Upper lobe of left lung (tissue), 6 donors: Measurements from ENCODE around the gene FBL. TPM values are rescaled to one million over a fixed set of nuclear protein-coding genes. Genes with fewer than 3 reads are reported as not detected.
A peak's percentile ranks its signal among the peaks of the same experiment; 100 is the strongest.

Experiments used
- ATAC-seq, 2 donors: fragments of 200-7000 bp; cut with Tn5 transposase; one replicate each; pipeline ENCODE4 v1.9.1; 2022; ENCODE audit warnings: mild to moderate bottlenecking in 2 of 2, moderate library complexity in 2 of 2; ENCODE audit not compliant: low FRiP score in 2 of 2
- DNase-seq, 2 donors: peaks; one replicate each; pipeline ENCODE4 v3.0.0-alpha.2; 2019 to 2020
- H3K27ac ChIP-seq, 4 donors: fragments of 200-600 bp; sonication (generic); one replicate each; pipeline ENCODE4 v1.5.1; 2016 to 2019
- H3K27me3 ChIP-seq, 4 donors: fragments of 200-600 bp; sonication (generic); one replicate each; pipeline ENCODE4 v1.5.1; 2017 to 2019
- H3K36me3 ChIP-seq, 4 donors: fragments of 200-600 bp; sonication (generic); one replicate each; pipeline ENCODE4 v1.5.1; 2016 to 2019
- H3K4me1 ChIP-seq, 4 donors: fragments of 200-600 bp; sonication (generic); one replicate each; pipeline ENCODE4 v1.5.1; 2018 to 2019
- H3K4me3 ChIP-seq, 4 donors: fragments of 200-600 bp; sonication (generic); one replicate each; pipeline ENCODE4 v1.5.1; 2017 to 2019; ENCODE audit warnings: mild to moderate bottlenecking in 2 of 4, moderate library complexity in 1 of 4
- H3K9me3 ChIP-seq, 4 donors: fragments of 200-600 bp; sonication (generic); one replicate each; pipeline ENCODE4 v1.5.1; 2018 to 2019
- CTCF ChIP-seq, 6 experiments: fragments of 450-650 bp in 4 of 6; fragments of 200-600 bp in 2 of 6; sonication (generic) in 2 of 6; IDR thresholded peaks; one replicate each; pipeline ENCODE4 v1.5.1; 2016 to 2019; ENCODE audit warnings: antibody characterized with exemption in 6 of 6
- EP300 ChIP-seq, 4 donors: sonication (generic); formaldehyde crosslinking; IDR thresholded peaks; one replicate each; pipeline ENCODE4 v1.5.1; 2017; ENCODE audit warnings: antibody characterized with exemption in 4 of 4, control low read depth in 2 of 4
- POLR2A ChIP-seq, 4 donors: fragments of 450-650 bp; IDR thresholded peaks; one replicate each; pipeline ENCODE4 v1.5.1; 2016 to 2017; ENCODE audit warnings: antibody characterized with exemption in 4 of 4, mild to moderate bottlenecking in 2 of 4
- POLR2AphosphoS5 ChIP-seq, 2 donors: sonication (generic); formaldehyde crosslinking; IDR thresholded peaks; one replicate each; pipeline ENCODE4 v1.5.1; 2017; ENCODE audit warnings: antibody characterized with exemption in 2 of 2
- WGBS, 2 donors: methylation state at CpG; one replicate each; pipeline ENCODE4 v1.1.5; 2017 to 2018; 5-methylcytosine and 5-hydroxymethylcytosine counted together
- total RNA-seq, 6 donors: library from RNA; depleted of rRNA in 4 of 6; stranded (reverse); fragments of >200 nt in 4 of 6; gene quantifications; one replicate each; pipeline versions ENCODE4 v1.1.0 to v1.2.1, GENCODE V29; 2016 to 2021
- donor health status: DM: no; HTN: no; CAD: no; lungs with moderate emphysema.
- donor health status: DM: no; HTN: yes; CAD: no; lungs with severe emphysema.

Gene FBL
- total RNA-seq, 6 donors from 2014 or later: 75.4 to 143 (median 110) TPM

GRCh38 chr19:39834287-39834841, 11.8 kb downstream of the FBL start:
- Histone ChIP-seq H3K27ac (peak overlapping the region; percentile 82 to 96 (median 86)), H3K4me3 (peak overlapping the region; percentile 94 to 99 (median 96)), H3K4me1 (peaks cover 17 to 23% (median 20%) of the 10 kb centered on the region in 4 donors), H3K36me3 (peaks cover 23 to 70% (median 52%) of the 10 kb centered on the region in 4 donors), H3K9me3 (no peaks in the 10 kb centered on the region), H3K27me3 (no peaks in the 10 kb centered on the region)
- 43 to 77% methylated on average over 11 to 19 of the region's 19 CpGs for WGBS, 2 donors
- no peak for DNase-seq
- ATAC-seq: no peak
- no peak for TF ChIP-seq EP300 (IDR thresholded peaks at IDR 0.05)
- no peak for TF ChIP-seq CTCF (IDR thresholded peaks at IDR 0.05)
- TF ChIP-seq POLR2AphosphoS5 (IDR thresholded peaks at IDR 0.05): no peak
- TF ChIP-seq POLR2A (IDR thresholded peaks at IDR 0.05): no peak

GRCh38 chr19:39833464-39834286, 12.5 kb downstream of the FBL start, which contains the start of gene DYRK1B:
Gene DYRK1B (minus strand): TSS chr19:39834162. CDS start chr19:39831867, 2,295 bp downstream.
- TF ChIP-seq EP300 (IDR thresholded peaks at IDR 0.05): no peak
- peak; percentile 12 to 77 for TF ChIP-seq POLR2AphosphoS5 (IDR thresholded peaks at IDR 0.05)
- peak in 1 of 6 experiments; percentile 24 for TF ChIP-seq CTCF (IDR thresholded peaks at IDR 0.05)
- TF ChIP-seq POLR2A (IDR thresholded peaks at IDR 0.05): peak in 3 of 4 donors; percentile 51 to 70 (median 54)
- H3K4me3 ChIP-seq: peak within 1 kb of the TSS; percentile 94 to 99 (median 96)
- H3K27me3 ChIP-seq: no peaks in the 10 kb centered on the region
- WGBS, 2 donors: 1 to 4% methylated on average over 5 to 36 of the region's 59 CpGs
- peaks cover 24 to 70% (median 49%) of the 10 kb centered on the region in 4 donors for H3K36me3 ChIP-seq
- H3K9me3 ChIP-seq: no peaks in the 10 kb centered on the region
- DNase-seq (peak; percentile 97 to 98), ATAC-seq (peak; percentile 97)
- peaks cover 17 to 23% (median 20%) of the 10 kb centered on the region in 4 donors for H3K4me1 ChIP-seq
- H3K27ac ChIP-seq: peak within 1 kb of the TSS; percentile 82 to 96 (median 86)

- WGBS, 2 donors: 1 to 4% methylated on average over 5 to 14 of the region's 24 CpGs
- no peaks in the 10 kb centered on the region for H3K9me3 ChIP-seq
- ATAC-seq: no peak
Observed at GRCh38 chr19:39833160-39833463, 13.1 kb downstream of the FBL start.

GRCh38 chr19:39832341-39833083, 13.7 kb downstream of the FBL start:
- Histone ChIP-seq H3K27me3 (no peaks in the 10 kb centered on the region), H3K9me3 (no peaks in the 10 kb centered on the region), H3K4me3 (peak overlapping the region in 3 of 4 donors; percentile 94 to 99 (median 95)), H3K36me3 (peaks cover 27 to 72% (median 49%) of the 10 kb centered on the region in 4 donors), H3K27ac (peak overlapping the region; percentile 82 to 96 (median 86)), H3K4me1 (peaks cover 17 to 23% (median 20%) of the 10 kb centered on the region in 4 donors)
- DNase-seq (no peak), ATAC-seq (no peak)
- TF ChIP-seq POLR2AphosphoS5 (IDR thresholded peaks at IDR 0.05) (no peak), CTCF (IDR thresholded peaks at IDR 0.05) (no peak), POLR2A (IDR thresholded peaks at IDR 0.05) (no peak), EP300 (IDR thresholded peaks at IDR 0.05) (no peak)
- 52 to 60% methylated on average over 5 of the region's 5 CpGs for WGBS, 2 donors

More at GRCh38 chr19:39833160-39833463, 13.1 kb downstream of the FBL start:
- Histone ChIP-seq H3K27me3 (no peaks in the 10 kb centered on the region), H3K27ac (peak overlapping the region; percentile 82 to 96 (median 86)), H3K4me3 (peak overlapping the region; percentile 94 to 99 (median 96)), H3K4me1 (peaks cover 17 to 23% (median 20%) of the 10 kb centered on the region in 4 donors), H3K36me3 (peaks cover 25 to 70% (median 48%) of the 10 kb centered on the region in 4 donors)
- TF ChIP-seq POLR2A (IDR thresholded peaks at IDR 0.05) (no peak), POLR2AphosphoS5 (IDR thresholded peaks at IDR 0.05) (no peak), EP300 (IDR thresholded peaks at IDR 0.05) (no peak), CTCF (IDR thresholded peaks at IDR 0.05) (no peak)
- DNase-seq: no peak
